K562 (cell line): Measurements from ENCODE around the gene SYT17. TPM values are rescaled to one million over a fixed set of nuclear protein-coding genes. Genes with fewer than 3 reads are reported as not detected.

Experiments used
- ATAC-seq: fragments of 200-7000 bp; cut with Tn5 transposase; 3 replicates; pipeline ENCODE4 v1.9.1; 2020; ENCODE audit warnings: moderate library complexity
- BruUV-seq: library from RNA; stranded (reverse); fragments of 400-500 nt; replicated peaks from 2 replicates; lab custom pipeline; 2021; lab: Mats Ljungman, UMichigan
- CTCF ChIA-PET: fragments of 300-600 bp; formaldehyde crosslinking; extraction: SDS; loops from one replicate; lab custom pipeline; 2021; ENCODE audit warnings: low intra/inter-chr PET ratio; lab: Yijun Ruan, JAX
- POLR2A ChIA-PET: fragments of 300-600, 350-650 bp; sonication (Branson Sonifier 250); formaldehyde crosslinking; extraction: SDS; loops from one replicate; lab custom pipeline; 2021; ENCODE audit warnings: antibody characterized with exemption, inconsistent platforms; lab: Yijun Ruan, JAX
- DNase-seq, 4 experiments: peaks; one replicate each; pipeline versions ENCODE4 v3.0.0 to v3.0.0-alpha.2; 2011 to 2018; ENCODE audit warnings: low spot score in 3 of 4, mixed read lengths in 3 of 4; ENCODE audit errors: extremely low read depth in 1 of 4
- FAIRE-seq: peaks from 2 replicates; lab custom pipeline; 2011; peaks lifted over from hg19 to GRCh38; lab: Jason Lieb, UNC
- H2AFZ ChIP-seq: 2 replicates; pipeline ENCODE4 v1.6.0; 2011; ENCODE audit warnings: low read depth, low read length, control low read depth, inconsistent platforms
- H3K27ac ChIP-seq: fragments of 200-600 bp; 3 replicates; pipeline ENCODE4 v1.8.0; 2011; ENCODE audit warnings: low read depth, mild to moderate bottlenecking, control low read depth, inconsistent platforms, low read length, moderate library complexity, mixed read lengths; ENCODE audit errors: extremely low read depth
- H3K27me3 ChIP-seq, 2 experiments: fragments of 300-600 bp in 1 of 2; 2 replicates in 1 of 2; 3 replicates in 1 of 2; pipeline versions ENCODE4 v1.6.0 to v1.8.0; 2011; ENCODE audit warnings: inconsistent platforms in 2 of 2, low read length in 2 of 2, mild to moderate bottlenecking in 1 of 2, mixed read lengths in 1 of 2, moderate library complexity in 1 of 2; ENCODE audit not compliant: control insufficient read depth in 2 of 2, insufficient read depth in 2 of 2
- H3K36me3 ChIP-seq: fragments of 300-600 bp; 3 replicates; pipeline ENCODE4 v1.8.0; 2011; ENCODE audit warnings: mild to moderate bottlenecking, low read length, inconsistent platforms; ENCODE audit not compliant: control insufficient read depth, insufficient read depth
- H3K4me1 ChIP-seq, 2 experiments: fragments of 200-600 bp in 1 of 2; replicated peaks in 1 of 2; 2 replicates in 1 of 2; 3 replicates in 1 of 2; pipeline versions ENCODE4 v1.5.1 to v1.8.0; 2011; ENCODE audit warnings: inconsistent platforms in 2 of 2, low read length in 2 of 2, mild to moderate bottlenecking in 1 of 2, mixed read lengths in 1 of 2, moderate library complexity in 1 of 2; ENCODE audit not compliant: control insufficient read depth in 2 of 2, insufficient read depth in 2 of 2
- H3K4me2 ChIP-seq: 2 replicates; pipeline ENCODE4 v1.6.1; 2011; ENCODE audit warnings: low read length, control low read depth, inconsistent platforms, mixed read lengths; ENCODE audit not compliant: insufficient read depth
- H3K4me3 ChIP-seq: fragments of 200-600 bp; sonication (generic), shearing (Covaris generic); 2 replicates; pipeline ENCODE4 v1.5.1; 2016; ENCODE audit warnings: control low read depth, inconsistent platforms
- H3K79me2 ChIP-seq: fragments of 200-600 bp; 3 replicates; pipeline ENCODE4 v1.8.0; 2011; ENCODE audit warnings: low read length, inconsistent platforms; ENCODE audit not compliant: control insufficient read depth, insufficient read depth
- H3K9ac ChIP-seq, 2 experiments: 2 replicates each; pipeline versions ENCODE4 v1.6.0 to v1.6.1; 2011; ENCODE audit warnings: low read depth in 2 of 2, low read length in 2 of 2, control low read depth in 1 of 2, inconsistent platforms in 1 of 2, mild to moderate bottlenecking in 1 of 2, mixed read lengths in 1 of 2; ENCODE audit not compliant: insufficient read depth in 1 of 2
- H3K9me1 ChIP-seq: one replicate; pipeline ENCODE4 v1.6.0; 2011; ENCODE audit warnings: inconsistent platforms, mild to moderate bottlenecking, low read length, moderate library complexity; ENCODE audit not compliant: control insufficient read depth, insufficient read depth
- H3K9me3 ChIP-seq: replicated peaks from 2 replicates; pipeline ENCODE4 v1.5.1; 2011; ENCODE audit warnings: low read depth, low read length, inconsistent platforms; ENCODE audit not compliant: control insufficient read depth, insufficient read depth
- H4K20me1 ChIP-seq: replicated peaks from 2 replicates; pipeline ENCODE4 v1.6.1; 2011; ENCODE audit warnings: low read length, inconsistent platforms, mixed read lengths; ENCODE audit not compliant: control insufficient read depth, insufficient read depth
- CBX5 ChIP-seq: IDR thresholded peaks from 2 replicates; pipeline ENCODE4 v1.6.1; 2014; ENCODE audit warnings: low read depth, borderline replicate concordance
- ELF1 ChIP-seq: fragments of 200-800 bp; sonication (Bioruptor generic); IDR thresholded peaks from 2 replicates; pipeline ENCODE4 v1.6.1; 2016; ENCODE audit warnings: missing genetic modification characterization, missing compliant biosample characterization
- GATA2 ChIP-seq: sonication (generic); formaldehyde crosslinking; IDR thresholded peaks from 2 replicates; pipeline ENCODE4 v1.4.0; 2020; ENCODE audit warnings: mild to moderate bottlenecking, missing genetic modification reagents
- MYC ChIP-seq, 2 experiments: fragments of 250-450 bp in 1 of 2; sonication (Bioruptor Pico) in 1 of 2; IDR thresholded peaks; 2 replicates each; pipeline versions ENCODE4 v1.5.1 to v1.6.1; 2012 to 2021; ENCODE audit warnings: low read depth in 2 of 2, borderline replicate concordance in 1 of 2, improper control_type of control experiment in 1 of 2, low read length in 1 of 2, mild to moderate bottlenecking in 1 of 2, moderate library complexity in 1 of 2
- SPI1 ChIP-seq: IDR thresholded peaks from 2 replicates; pipeline ENCODE4 v1.6.1; 2011; ENCODE audit warnings: low read depth, low read length, control low read depth, borderline replicate concordance
- XRCC3 ChIP-seq: fragments of 450-650 bp; IDR thresholded peaks from 2 replicates; pipeline ENCODE4 v1.6.1; 2017; ENCODE audit warnings: mild to moderate bottlenecking, moderate library complexity
- ZBTB26 ChIP-seq: fragments of 450-650 bp; formaldehyde crosslinking; IDR thresholded peaks from 2 replicates; pipeline ENCODE4 v1.4.0; 2022; ENCODE audit warnings: missing genetic modification characterization
- ZBTB34 ChIP-seq: fragments of 250-450 bp; sonication (Bioruptor Pico); IDR thresholded peaks from 2 replicates; pipeline ENCODE4 v1.8.0; 2021; ENCODE audit warnings: mild to moderate bottlenecking, moderate library complexity
- ZBTB40 ChIP-seq, 2 experiments: fragments of 450-650 bp in 1 of 2; sonication (generic) in 1 of 2; formaldehyde crosslinking in 1 of 2; IDR thresholded peaks; 2 replicates each; pipeline versions ENCODE4 v1.7.1 to v1.9.0; 2016 to 2022; ENCODE audit warnings: inconsistent platforms in 1 of 2, mild to moderate bottlenecking in 1 of 2, missing genetic modification reagents in 1 of 2
- WGBS: fragments of 100-300 bp; shearing (Covaris generic); methylation state at CpG from one replicate; pipeline ENCODE4 v1.1.6; 2016; ENCODE audit warnings: low coverage, mixed read lengths; ENCODE audit not compliant: insufficient coverage; ENCODE audit errors: missing lambda C conversion rate; 5-methylcytosine and 5-hydroxymethylcytosine counted together
- in situ Hi-C: fragments of 300-500 bp; cut with MboI; formaldehyde crosslinking; loops from 4 replicates; pipeline ENCODE4 v1.15.0; 2018; ENCODE audit warnings: inconsistent platforms, mixed read lengths
- intact Hi-C: fragments of 100-400 bp; cut with micrococcal nuclease; formaldehyde crosslinking; loops from 2 replicates; pipeline ENCODE4 v1.14.2; 2022
- polyA plus RNA-seq, 8 experiments: library from polyadenylated mRNA; depleted of rRNA in 4 of 8; stranded (reverse) in 5 of 8; unstranded in 3 of 8; fragments of >200 nt; fragmentation: Nextera tagmentation in 2 of 8; fragmentation: Illumina TruSeq in 1 of 8; extraction: Ambion mirVana in 2 of 8; extraction: Trizol in 1 of 8; gene quantifications; 2 replicates each; pipeline versions ENCODE4 v1.2.1 to v1.2.3, GENCODE V29; 2011 to 2014; ENCODE audit warnings: inconsistent platforms in 1 of 8, missing spikeins in 1 of 8
- total RNA-seq, 7 experiments: library from RNA; depleted of rRNA in 6 of 7; stranded (reverse); fragments of >200 nt in 6 of 7; fragmentation: Illumina TruSeq in 2 of 7; extraction: Trizol in 2 of 7; gene quantifications; 2 replicates each; pipeline versions ENCODE4 v1.2.1 to v1.2.3, GENCODE V29; 2011 to 2021; ENCODE audit warnings: low replicate concordance in 1 of 7

Gene SYT17
- total and polyA plus RNA-seq, 9 of the 15 experiments (the other 6 are each of a cell fraction or from before 2014, with no cell fraction given): not detected

GRCh38 chr16:19252904-19253303, 84.9 kb downstream of the SYT17 start:
- Histone ChIP-seq H3K79me2 (no peaks in the 10 kb centered on the region), H3K4me1 (no peaks in the 10 kb centered on the region), H3K4me3 (no peak overlapping the region), H3K9me3 (no peaks in the 10 kb centered on the region), H2AFZ (0 out of 2 replicates have a peak overlapping the region, but pooled peaks have one; percentile 17), H3K9me1 (no peaks in the 10 kb centered on the region), H3K27ac (no peak overlapping the region), H3K27me3 (peaks cover 2 to 28% of the 10 kb centered on the region in 2 experiments; a peak in 4 of 5 replicates), H3K4me2 (no peak overlapping the region), H3K9ac (no peak overlapping the region), H4K20me1 (no peaks in the 10 kb centered on the region), H3K36me3 (no peaks in the 10 kb centered on the region)
- WGBS: 0% methylated on average over 2 of the region's 2 CpGs
- DNase-seq: no peak
- ATAC-seq: no peak
- intact Hi-C loops (no loop called here), in situ Hi-C loops (no loop called here)
- ChIA-PET CTCF (no interaction called here), POLR2A (interaction anchor here (0.7 to 1.2 kb wide), 2 partner anchors 14 to 16 kb away, joined by 3 to 5 read pairs; no protein-coding TSS in a partner anchor)
- FAIRE-seq: no peak
- BruUV-seq: no TSS peak
- no peak for TF ChIP-seq CBX5
- TF ChIP-seq XRCC3: no peak
- peak; percentile 63 for TF ChIP-seq ELF1
- TF ChIP-seq ZBTB40 (IDR thresholded peaks at IDR 0.05): peak; percentile 97
- TF ChIP-seq ZBTB40 (CRISPR knock-in tag; IDR thresholded peaks at IDR 0.05): peak; percentile 91
- peak; percentile 75 for TF ChIP-seq SPI1
- no peak for TF ChIP-seq ZBTB26
- TF ChIP-seq GATA2 (CRISPR knock-in tag): no peak
- TF ChIP-seq ZBTB34 (CRISPR knock-in tag): no peak
- 0 out of 2 replicates have a peak, but pooled peaks have one; percentile 29 for TF ChIP-seq MYC (IDR thresholded peaks at IDR 0.05; ENCODE audit: low read depth, low read length)
- no peak for TF ChIP-seq MYC (CRISPR knock-in tag; IDR thresholded peaks at IDR 0.05; ENCODE audit: borderline replicate concordance, low read depth)
